A549 (cell line): ENCODE data around the gene TMPRSS4.

Source experiments
- CEBPB ChIP-seq, 2 experiments: fragments of >200 bp in 1 of 2; sonication (Bioruptor Twin) in 1 of 2; formaldehyde crosslinking in 1 of 2; IDR thresholded peaks; 2 replicates each; pipeline ENCODE4 v1.6.1; 2012 to 2016
- CTCF ChIP-seq: fragments of >200 bp; sonication (Bioruptor Twin); formaldehyde crosslinking; IDR thresholded peaks from 3 replicates; pipeline ENCODE4 v1.5.1; 2016
- EP300 ChIP-seq, 2 experiments: fragments of >200 bp; sonication (Bioruptor Twin); formaldehyde crosslinking; IDR thresholded peaks; 2 replicates in 1 of 2; 3 replicates in 1 of 2; pipeline ENCODE4 v1.6.1; 2016 to 2017
- JUN ChIP-seq, 2 experiments: fragments of >200 bp; sonication (Bioruptor Twin); formaldehyde crosslinking; IDR thresholded peaks; 2 replicates in 1 of 2; 3 replicates in 1 of 2; pipeline ENCODE4 v1.6.1; 2016 to 2017
- MAZ ChIP-seq: fragments of 150-350 bp; IDR thresholded peaks from 2 replicates; pipeline ENCODE4 v1.6.1; 2014; ENCODE audit warnings: antibody characterized with exemption, low read depth, low read length, borderline replicate concordance
- MYC ChIP-seq: IDR thresholded peaks from 2 replicates; pipeline ENCODE4 v1.6.1; 2012; ENCODE audit warnings: mild to moderate bottlenecking, inconsistent platforms, low read length, improper control_type of control experiment, borderline replicate concordance
- PHF8 ChIP-seq: fragments of 200-600 bp; sonication (generic); IDR thresholded peaks from 2 replicates; pipeline ENCODE4 v1.6.1; 2016; ENCODE audit warnings: low read depth, mild to moderate bottlenecking, antibody characterized with exemption, moderate library complexity, borderline replicate concordance
- POLR2A ChIP-seq: IDR thresholded peaks from 2 replicates; pipeline ENCODE4 v1.6.1; 2012; ENCODE audit warnings: mild to moderate bottlenecking, low read length
- RAD21 ChIP-seq, 2 experiments: fragments of >200 bp in 1 of 2; sonication (Bioruptor Twin) in 1 of 2; formaldehyde crosslinking in 1 of 2; IDR thresholded peaks in 1 of 2; conservative IDR thresholded peaks in 1 of 2; 2 replicates in 1 of 2; 3 replicates in 1 of 2; pipeline ENCODE4 v1.6.1; 2012 to 2018; ENCODE audit warnings: inconsistent platforms in 1 of 2
- RCOR1 ChIP-seq: fragments of 150-350 bp; IDR thresholded peaks from 2 replicates; pipeline ENCODE4 v1.6.1; 2014; ENCODE audit warnings: antibody characterized with exemption, low read length, low read depth
- REST ChIP-seq: fragments of 200-600 bp; sonication (generic); IDR thresholded peaks from 2 replicates; pipeline ENCODE4 v1.6.1; 2016; ENCODE audit warnings: antibody characterized with exemption, mild to moderate bottlenecking, moderate library complexity
- SREBF2 ChIP-seq: fragments of 450-650 bp; IDR thresholded peaks from 2 replicates; pipeline ENCODE4 v1.6.1; 2014; ENCODE audit warnings: mild to moderate bottlenecking, moderate library complexity
- USF2 ChIP-seq: fragments of 450-650 bp; IDR thresholded peaks from 2 replicates; pipeline ENCODE4 v1.6.1; 2014; ENCODE audit warnings: antibody characterized with exemption

GRCh38 chr11:118056806-118057205 lies 20.1 kb upstream of the TMPRSS4 start:
- TF ChIP-seq USF2 (no peak), JUN (IDR thresholded peaks at IDR 0.05) (no peak), POLR2A (no peak), MYC (no peak), RCOR1 (no peak), CTCF (no peak), CEBPB (IDR thresholded peaks at IDR 0.05) (no peak), REST (no peak), PHF8 (no peak), MAZ (no peak), RAD21 (conservative IDR thresholded peaks at IDR 0.05 in 1 of 2, IDR thresholded peaks at IDR 0.05 in 1 of 2) (no peak), SREBF2 (no peak), EP300 (IDR thresholded peaks at IDR 0.05) (no peak)
